ENCODE measurements around the gene ADAM29.

- TF ChIP-seq CTCF (conservative IDR thresholded peaks at IDR 0.05) (no peak), EZH2 (IDR thresholded peaks at IDR 0.05; ENCODE audit: low read depth) (no peak)
These were observed 17.4 kb downstream of the ADAM29 start for GRCh38 chr4:174935607-174936006.

Data from PC-9 (cell line).